Liver (tissue), 9 donors: ENCODE data around the gene SEM1. TPM values are rescaled to one million over a fixed set of nuclear protein-coding genes. Genes with fewer than 3 reads are reported as not detected.

Experiments
- DNase-seq: peaks from one replicate; pipeline ENCODE4 v3.0.0-alpha.2; 2017; ENCODE audit warnings: low spot score
- H3K27ac ChIP-seq, 2 donors: one replicate each; pipeline ENCODE4 v1.7.0; 2013; ENCODE audit warnings: inconsistent platforms in 2 of 2, low read length in 2 of 2, control low read depth in 1 of 2, low read depth in 1 of 2, mild to moderate bottlenecking in 1 of 2
- H3K27me3 ChIP-seq, 4 donors: one replicate each; pipeline versions ENCODE4 v1.6.1 to v1.7.0; 2013; ENCODE audit warnings: low read length in 3 of 4, inconsistent platforms in 1 of 4, mild to moderate bottlenecking in 1 of 4, moderate library complexity in 1 of 4; ENCODE audit not compliant: control insufficient read depth in 4 of 4, insufficient read depth in 4 of 4
- H3K36me3 ChIP-seq, 4 donors: one replicate each; pipeline versions ENCODE4 v1.6.1 to v1.7.0; 2013; ENCODE audit warnings: low read length in 3 of 4, mild to moderate bottlenecking in 3 of 4, low read depth in 1 of 4, moderate library complexity in 1 of 4; ENCODE audit not compliant: control insufficient read depth in 4 of 4, insufficient read depth in 3 of 4
- H3K4me1 ChIP-seq, 4 donors: one replicate each; pipeline versions ENCODE4 v1.6.1 to v1.7.0; 2013; ENCODE audit warnings: low read length in 3 of 4, mild to moderate bottlenecking in 3 of 4, moderate library complexity in 1 of 4; ENCODE audit not compliant: control insufficient read depth in 4 of 4, insufficient read depth in 4 of 4
- H3K4me3 ChIP-seq, 3 donors: one replicate each; pipeline versions ENCODE4 v1.6.1 to v1.7.0; 2013; ENCODE audit warnings: low read length in 3 of 3, control low read depth in 1 of 3, low read depth in 1 of 3, mild to moderate bottlenecking in 1 of 3
- H3K9ac ChIP-seq, 2 donors: one replicate each; pipeline ENCODE4 v1.7.0; 2013; ENCODE audit warnings: low read length in 2 of 2, mild to moderate bottlenecking in 2 of 2, moderate library complexity in 2 of 2, control low read depth in 1 of 2, low read depth in 1 of 2
- H3K9me3 ChIP-seq, 4 donors: one replicate each; pipeline versions ENCODE4 v1.6.1 to v1.7.0; 2013; ENCODE audit warnings: low read length in 3 of 4; ENCODE audit not compliant: control insufficient read depth in 4 of 4
- HNF4A ChIP-seq, 2 donors: conservative IDR thresholded peaks; 2 replicates each; pipeline ENCODE4 v1.6.1; 2016; ENCODE audit warnings: antibody characterized with exemption in 2 of 2, mild to moderate bottlenecking in 2 of 2
- JUND ChIP-seq, 2 donors: IDR thresholded peaks; 2 replicates each; pipeline ENCODE4 v1.6.1; 2016; ENCODE audit warnings: antibody characterized with exemption in 2 of 2
- NR2F2 ChIP-seq: IDR thresholded peaks from 2 replicates; pipeline ENCODE4 v1.6.1; 2016; ENCODE audit warnings: antibody characterized with exemption
- RXRA ChIP-seq, 2 donors: IDR thresholded peaks; 2 replicates each; pipeline ENCODE4 v1.6.1; 2017 to 2018; ENCODE audit warnings: antibody characterized with exemption in 2 of 2, mild to moderate bottlenecking in 1 of 2
- SP1 ChIP-seq: IDR thresholded peaks from 2 replicates; pipeline ENCODE4 v1.6.1; 2018; ENCODE audit warnings: antibody characterized with exemption, mild to moderate bottlenecking
- TAF1 ChIP-seq: conservative IDR thresholded peaks from 2 replicates; pipeline ENCODE4 v1.6.1; 2016; ENCODE audit warnings: antibody characterized with exemption, mild to moderate bottlenecking
- WGBS: extraction: QIAGEN DNeasy Blood & Tissue Kit; methylation state at CpG from one replicate; pipeline ENCODE4 v1.1.7; 2013; 5-methylcytosine and 5-hydroxymethylcytosine counted together
- polyA plus RNA-seq, 2 donors: library from polyadenylated mRNA; stranded (reverse) in 1 of 2; unstranded in 1 of 2; fragments of 200-250 nt in 1 of 2; fragments of >200 nt in 1 of 2; fragmentation: Nextera tagmentation in 1 of 2; extraction: Ambion mirVana in 1 of 2; gene quantifications; one replicate each; pipeline versions ENCODE4 v1.2.1 to v1.2.3, GENCODE V29; 2013 to 2015
- total RNA-seq, 2 donors: library from RNA; depleted of rRNA; stranded (reverse); fragments of >200 nt; gene quantifications; one replicate each; pipeline ENCODE4 v1.2.3, GENCODE V29; 2014
- TF ChIP-seq, protein P1 (sequence below): IDR thresholded peaks from 2 replicates; pipeline ENCODE4 v1.6.1; 2016; ENCODE audit warnings: antibody characterized with exemption, mild to moderate bottlenecking
- TF ChIP-seq, protein P2 (sequence below): IDR thresholded peaks from 2 replicates; pipeline ENCODE4 v1.6.1; 2016; ENCODE audit warnings: antibody characterized with exemption
- TF ChIP-seq, protein P3 (sequence below): IDR thresholded peaks from 2 replicates; pipeline ENCODE4 v1.6.1; 2016; ENCODE audit warnings: antibody characterized with exemption
- TF ChIP-seq, protein P4 (sequence below): fragments of 150-350 bp; IDR thresholded peaks from 2 replicates; pipeline ENCODE4 v1.5.1; 2017; ENCODE audit warnings: improper control_type of control experiment, low read depth, low read length; ENCODE audit not compliant: missing input control
- donor health status: healthy.
- donor health status: healthy.
- donor health status: healthy.
- donor health status: healthy.
- donor health status: healthy.

Gene SEM1
- total and polyA plus RNA-seq, 4 donors = 21.1 to 325 (median 52.7) TPM

DNA sequence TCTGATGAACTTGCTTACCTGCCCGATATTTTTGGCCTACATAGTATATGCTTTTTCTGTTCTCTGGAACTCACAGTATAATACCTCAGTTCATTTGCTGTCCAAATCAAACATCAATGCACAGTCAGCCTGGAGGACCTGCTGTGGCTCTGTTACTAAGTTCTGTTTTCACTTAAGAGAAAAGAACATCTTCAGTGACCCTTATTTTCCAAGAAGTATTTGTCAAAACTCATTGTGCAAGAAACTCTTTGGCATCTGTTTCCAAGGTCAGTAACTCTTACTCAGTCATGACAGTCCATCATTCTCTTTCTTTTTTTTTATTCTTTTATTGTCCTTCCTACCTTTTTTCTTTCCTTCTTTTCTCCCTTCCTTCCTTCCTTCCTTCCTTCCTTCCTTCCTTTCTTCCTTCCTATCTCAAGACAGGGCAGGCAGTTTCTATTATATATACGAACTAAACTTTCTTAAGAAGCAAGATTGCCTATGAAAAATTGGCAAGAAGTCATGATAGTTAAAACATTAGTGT, 37.8 kb upstream of the SEM1 start:
- Histone ChIP-seq H3K36me3 (no peaks in the 10 kb centered on the region), H3K9ac (no peak overlapping the region), H3K27ac (no peak overlapping the region), H3K9me3 (no peaks in the 10 kb centered on the region), H3K4me1 (no peaks in the 10 kb centered on the region), H3K27me3 (no peaks in the 10 kb centered on the region), H3K4me3 (no peak overlapping the region)
- 73% methylated on average over 2 of the region's 2 CpGs for WGBS
- no peak for TF ChIP-seq RXRA (IDR thresholded peaks at IDR 0.05)
- TF ChIP-seq, protein P1, sequence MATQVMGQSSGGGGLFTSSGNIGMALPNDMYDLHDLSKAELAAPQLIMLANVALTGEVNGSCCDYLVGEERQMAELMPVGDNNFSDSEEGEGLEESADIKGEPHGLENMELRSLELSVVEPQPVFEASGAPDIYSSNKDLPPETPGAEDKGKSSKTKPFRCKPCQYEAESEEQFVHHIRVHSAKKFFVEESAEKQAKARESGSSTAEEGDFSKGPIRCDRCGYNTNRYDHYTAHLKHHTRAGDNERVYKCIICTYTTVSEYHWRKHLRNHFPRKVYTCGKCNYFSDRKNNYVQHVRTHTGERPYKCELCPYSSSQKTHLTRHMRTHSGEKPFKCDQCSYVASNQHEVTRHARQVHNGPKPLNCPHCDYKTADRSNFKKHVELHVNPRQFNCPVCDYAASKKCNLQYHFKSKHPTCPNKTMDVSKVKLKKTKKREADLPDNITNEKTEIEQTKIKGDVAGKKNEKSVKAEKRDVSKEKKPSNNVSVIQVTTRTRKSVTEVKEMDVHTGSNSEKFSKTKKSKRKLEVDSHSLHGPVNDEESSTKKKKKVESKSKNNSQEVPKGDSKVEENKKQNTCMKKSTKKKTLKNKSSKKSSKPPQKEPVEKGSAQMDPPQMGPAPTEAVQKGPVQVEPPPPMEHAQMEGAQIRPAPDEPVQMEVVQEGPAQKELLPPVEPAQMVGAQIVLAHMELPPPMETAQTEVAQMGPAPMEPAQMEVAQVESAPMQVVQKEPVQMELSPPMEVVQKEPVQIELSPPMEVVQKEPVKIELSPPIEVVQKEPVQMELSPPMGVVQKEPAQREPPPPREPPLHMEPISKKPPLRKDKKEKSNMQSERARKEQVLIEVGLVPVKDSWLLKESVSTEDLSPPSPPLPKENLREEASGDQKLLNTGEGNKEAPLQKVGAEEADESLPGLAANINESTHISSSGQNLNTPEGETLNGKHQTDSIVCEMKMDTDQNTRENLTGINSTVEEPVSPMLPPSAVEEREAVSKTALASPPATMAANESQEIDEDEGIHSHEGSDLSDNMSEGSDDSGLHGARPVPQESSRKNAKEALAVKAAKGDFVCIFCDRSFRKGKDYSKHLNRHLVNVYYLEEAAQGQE = peak; percentile 25
- DNase-seq = no peak

DNA sequence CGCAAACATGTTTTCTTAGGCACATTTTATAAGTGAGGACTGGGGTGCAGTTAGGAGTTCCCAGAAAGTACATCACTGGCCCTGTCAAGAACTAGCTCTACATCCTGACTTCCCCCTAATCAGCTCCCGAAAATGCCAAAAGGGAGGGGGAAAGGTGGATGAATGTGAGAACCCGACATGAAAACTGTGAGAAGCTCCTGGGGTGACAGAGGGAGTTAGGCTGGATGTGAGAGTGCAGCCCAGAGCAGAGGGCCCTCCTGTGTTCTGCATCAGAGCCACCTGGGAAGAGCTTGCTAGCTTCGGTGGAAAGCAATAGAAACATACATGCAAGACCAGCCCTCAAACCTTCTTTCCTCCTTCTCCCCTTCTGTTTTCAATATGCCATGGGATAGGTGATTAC, 30.5 kb upstream of the SEM1 start:
- Histone ChIP-seq H3K9me3 (no peaks in the 10 kb centered on the region), H3K27me3 (no peaks in the 10 kb centered on the region), H3K9ac (no peak overlapping the region), H3K27ac (no peak overlapping the region), H3K4me1 (no peaks in the 10 kb centered on the region), H3K4me3 (no peak overlapping the region), H3K36me3 (no peaks in the 10 kb centered on the region)
- DNase-seq = no peak
- TF ChIP-seq, protein P2, sequence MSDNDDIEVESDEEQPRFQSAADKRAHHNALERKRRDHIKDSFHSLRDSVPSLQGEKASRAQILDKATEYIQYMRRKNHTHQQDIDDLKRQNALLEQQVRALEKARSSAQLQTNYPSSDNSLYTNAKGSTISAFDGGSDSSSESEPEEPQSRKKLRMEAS = no peak
- TF ChIP-seq TAF1 (no peak), JUND (IDR thresholded peaks at IDR 0.05) (no peak), SP1 (no peak), NR2F2 (no peak), HNF4A (conservative IDR thresholded peaks at IDR 0.05) (no peak)
- TF ChIP-seq, protein P3, sequence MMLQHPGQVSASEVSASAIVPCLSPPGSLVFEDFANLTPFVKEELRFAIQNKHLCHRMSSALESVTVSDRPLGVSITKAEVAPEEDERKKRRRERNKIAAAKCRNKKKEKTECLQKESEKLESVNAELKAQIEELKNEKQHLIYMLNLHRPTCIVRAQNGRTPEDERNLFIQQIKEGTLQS = no peak
- TF ChIP-seq, protein P4, sequence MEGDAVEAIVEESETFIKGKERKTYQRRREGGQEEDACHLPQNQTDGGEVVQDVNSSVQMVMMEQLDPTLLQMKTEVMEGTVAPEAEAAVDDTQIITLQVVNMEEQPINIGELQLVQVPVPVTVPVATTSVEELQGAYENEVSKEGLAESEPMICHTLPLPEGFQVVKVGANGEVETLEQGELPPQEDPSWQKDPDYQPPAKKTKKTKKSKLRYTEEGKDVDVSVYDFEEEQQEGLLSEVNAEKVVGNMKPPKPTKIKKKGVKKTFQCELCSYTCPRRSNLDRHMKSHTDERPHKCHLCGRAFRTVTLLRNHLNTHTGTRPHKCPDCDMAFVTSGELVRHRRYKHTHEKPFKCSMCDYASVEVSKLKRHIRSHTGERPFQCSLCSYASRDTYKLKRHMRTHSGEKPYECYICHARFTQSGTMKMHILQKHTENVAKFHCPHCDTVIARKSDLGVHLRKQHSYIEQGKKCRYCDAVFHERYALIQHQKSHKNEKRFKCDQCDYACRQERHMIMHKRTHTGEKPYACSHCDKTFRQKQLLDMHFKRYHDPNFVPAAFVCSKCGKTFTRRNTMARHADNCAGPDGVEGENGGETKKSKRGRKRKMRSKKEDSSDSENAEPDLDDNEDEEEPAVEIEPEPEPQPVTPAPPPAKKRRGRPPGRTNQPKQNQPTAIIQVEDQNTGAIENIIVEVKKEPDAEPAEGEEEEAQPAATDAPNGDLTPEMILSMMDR = no peak
- WGBS = 62% methylated on average over 4 of the region's 4 CpGs

DNA sequence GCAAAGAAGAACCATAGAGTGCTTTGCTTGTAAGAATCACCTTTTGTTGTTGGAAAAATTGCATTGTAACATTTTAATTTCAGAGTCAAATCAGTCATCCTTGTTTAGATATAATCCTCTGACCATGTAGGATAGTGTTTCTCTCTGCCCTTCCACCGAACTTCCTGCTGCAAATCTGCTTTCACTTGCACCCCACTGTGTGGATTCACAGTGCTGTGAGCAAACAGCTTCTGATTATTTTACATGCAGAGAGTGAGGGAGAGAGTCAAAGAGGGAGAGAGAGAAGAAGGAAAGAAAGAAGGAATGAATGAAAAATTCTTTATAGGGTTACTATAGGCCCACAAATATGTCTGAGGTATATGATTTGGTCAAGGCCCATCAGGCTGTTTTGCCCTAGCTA, 30.0 kb upstream of the SEM1 start:
- Histone ChIP-seq H3K36me3 (no peaks in the 10 kb centered on the region), H3K4me3 (no peak overlapping the region), H3K9ac (no peak overlapping the region), H3K27ac (no peak overlapping the region), H3K9me3 (no peaks in the 10 kb centered on the region), H3K4me1 (no peaks in the 10 kb centered on the region), H3K27me3 (no peaks in the 10 kb centered on the region)
- TF ChIP-seq TAF1 (no peak), SP1 (no peak)
- DNase-seq = no peak
- 82% methylated on average over 1 of the region's 1 CpG for WGBS
